Mesendoderm (in vitro differentiated cells): ENCODE measurements around the gene PTPRJ.

Source experiments
- DNase-seq: peaks from one replicate; pipeline ENCODE4 v3.0.0; 2013
- H2AK5ac ChIP-seq: 2 replicates; pipeline ENCODE4 v1.6.1; 2013; ENCODE audit warnings: low read length, inconsistent platforms
- H2BK120ac ChIP-seq: 2 replicates; pipeline ENCODE4 v1.6.1; 2013; ENCODE audit warnings: low read depth, mild to moderate bottlenecking, low read length, moderate library complexity, mixed read lengths
- H2BK15ac ChIP-seq: replicated peaks from 2 replicates; pipeline ENCODE4 v1.6.1; 2013; ENCODE audit warnings: low read depth, mild to moderate bottlenecking, moderate library complexity
- H2BK5ac ChIP-seq: 2 replicates; pipeline ENCODE4 v1.6.1; 2013; ENCODE audit warnings: low read length, inconsistent platforms
- H3K18ac ChIP-seq: 2 replicates; pipeline ENCODE4 v1.6.1; 2013; ENCODE audit warnings: mild to moderate bottlenecking, low read length, mixed read lengths
- H3K23ac ChIP-seq: one replicate; pipeline ENCODE4 v1.6.1; 2013; ENCODE audit warnings: low read length
- H3K27ac ChIP-seq: 2 replicates; pipeline ENCODE4 v1.5.1; 2013; ENCODE audit warnings: low read depth, mild to moderate bottlenecking, inconsistent platforms, low read length, moderate library complexity
- H3K27me3 ChIP-seq: 2 replicates; pipeline ENCODE4 v1.6.1; 2013; ENCODE audit warnings: low read length, control low read depth, mild to moderate bottlenecking, inconsistent platforms; ENCODE audit not compliant: insufficient read depth, poor library complexity
- H3K36me3 ChIP-seq: 2 replicates; pipeline ENCODE4 v1.6.1; 2013; ENCODE audit warnings: low read length, inconsistent platforms; ENCODE audit not compliant: control insufficient read depth, insufficient read depth
- H3K4ac ChIP-seq: one replicate; pipeline ENCODE4 v1.6.1; 2013; ENCODE audit warnings: low read depth, mild to moderate bottlenecking, low read length, moderate library complexity
- H3K4me1 ChIP-seq: 2 replicates; pipeline ENCODE4 v1.6.1; 2013; ENCODE audit warnings: low read depth, low read length, inconsistent platforms; ENCODE audit not compliant: control insufficient read depth
- H3K4me2 ChIP-seq: 2 replicates; pipeline ENCODE4 v1.6.1; 2013; ENCODE audit warnings: low read length
- H3K4me3 ChIP-seq: 2 replicates; pipeline ENCODE4 v1.5.1; 2013; ENCODE audit warnings: mild to moderate bottlenecking, low read length
- H3K56ac ChIP-seq: one replicate; pipeline ENCODE4 v1.6.1; 2013; ENCODE audit warnings: low read length
- H3K79me1 ChIP-seq: 2 replicates; pipeline ENCODE4 v1.6.1; 2013; ENCODE audit warnings: low read length, inconsistent platforms
- H3K79me2 ChIP-seq: 2 replicates; pipeline ENCODE4 v1.6.1; 2013; ENCODE audit warnings: mild to moderate bottlenecking, low read length; ENCODE audit not compliant: control insufficient read depth, insufficient read depth
- H3K9ac ChIP-seq: 2 replicates; pipeline ENCODE4 v1.6.1; 2013; ENCODE audit warnings: low read length, inconsistent platforms
- H4K5ac ChIP-seq: one replicate; pipeline ENCODE4 v1.6.1; 2013; ENCODE audit warnings: low read length
- H4K8ac ChIP-seq: one replicate; pipeline ENCODE4 v1.6.1; 2013; ENCODE audit warnings: low read depth, mild to moderate bottlenecking, control low read depth, low read length, moderate library complexity
- WGBS: extraction: QIAGEN DNeasy Blood & Tissue Kit; methylation state at CpG from one replicate; pipeline ENCODE4 v1.1.7; 2013; ENCODE audit warnings: low lambda C conversion rate, missing lambda C conversion rate; ENCODE audit not compliant: insufficient coverage; ENCODE audit errors: extremely low coverage; 5-methylcytosine and 5-hydroxymethylcytosine counted together

PTPRJ gene

GRCh38 chr11:48005136-48005535 is 24.8 kb downstream of the PTPRJ start:
- Histone ChIP-seq H3K4me3 (no peak overlapping the region), H3K18ac (no peak overlapping the region), H4K8ac (no peak overlapping the region), H3K9ac (no peak overlapping the region), H3K56ac (no peak overlapping the region), H2BK5ac (no peak overlapping the region), H3K79me1 (peaks cover 20% of the 10 kb centered on the region), H2AK5ac (no peak overlapping the region), H3K27ac (no peak overlapping the region), H3K4ac (no peak overlapping the region), H3K79me2 (peaks cover 16% of the 10 kb centered on the region), H3K23ac (no peak overlapping the region), H4K5ac (no peak overlapping the region), H3K27me3 (no peaks in the 10 kb centered on the region), H2BK15ac (no peak overlapping the region), H3K4me2 (no peak overlapping the region), H3K36me3 (no peaks in the 10 kb centered on the region), H2BK120ac (no peak overlapping the region), H3K4me1 (peaks cover 10% of the 10 kb centered on the region)
- WGBS = no CpG with 5 or more reads among the region's 4 CpGs
- no peak for DNase-seq

DNA sequence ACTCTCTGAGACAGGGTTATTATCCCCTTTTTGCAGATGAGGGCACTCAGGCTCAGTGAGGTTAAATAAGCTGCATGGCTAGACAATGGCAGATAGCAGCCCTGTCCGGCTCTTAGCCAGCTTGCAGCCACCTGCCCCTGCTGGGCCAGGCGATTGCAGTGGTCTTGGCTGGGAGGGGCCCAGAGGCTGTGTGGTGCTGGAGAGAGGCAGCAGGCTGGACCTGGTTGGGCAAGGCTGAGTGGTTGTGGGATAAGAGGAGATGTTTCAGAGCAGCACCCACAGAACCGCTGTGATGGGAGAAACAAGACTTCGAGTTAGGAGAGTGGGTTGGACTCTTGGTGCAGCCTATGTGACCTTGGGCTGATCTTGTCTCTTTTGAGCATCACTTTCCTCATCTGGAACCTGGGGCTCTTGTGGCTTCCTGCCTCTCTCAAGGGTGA is 25.5 kb downstream of the PTPRJ start:
- no peaks in the 10 kb centered on the region for H3K36me3 ChIP-seq
- no peak overlapping the region for H3K27ac ChIP-seq
- peaks cover 10% of the 10 kb centered on the region for H3K4me1 ChIP-seq
- H3K23ac ChIP-seq = no peak overlapping the region
- no peak overlapping the region for H2AK5ac ChIP-seq
- no peak overlapping the region for H3K9ac ChIP-seq
- H2BK120ac ChIP-seq = no peak overlapping the region
- no peaks in the 10 kb centered on the region for H3K27me3 ChIP-seq
- no peak overlapping the region for H3K4me2 ChIP-seq
- no peak overlapping the region for H3K4me3 ChIP-seq
- no peak overlapping the region for H3K4ac ChIP-seq
- no peak overlapping the region for H3K56ac ChIP-seq
- H4K5ac ChIP-seq = no peak overlapping the region
- H3K18ac ChIP-seq = no peak overlapping the region
- H2BK15ac ChIP-seq = no peak overlapping the region
- DNase-seq = no peak
- no CpG with 5 or more reads among the region's 4 CpGs for WGBS
- peaks cover 16% of the 10 kb centered on the region for H3K79me2 ChIP-seq
- H2BK5ac ChIP-seq = no peak overlapping the region
- no peak overlapping the region for H4K8ac ChIP-seq
- peaks cover 21% of the 10 kb centered on the region for H3K79me1 ChIP-seq

- H4K8ac ChIP-seq = no peak overlapping the region
- H2BK15ac ChIP-seq = no peak overlapping the region
- H2BK120ac ChIP-seq = no peak overlapping the region
- peak overlapping the region; percentile 5 for H3K56ac ChIP-seq
- no peak overlapping the region for H3K4me2 ChIP-seq
- no peak overlapping the region for H3K9ac ChIP-seq
- no peak overlapping the region for H3K23ac ChIP-seq
- peaks cover 21% of the 10 kb centered on the region for H3K79me1 ChIP-seq
- no peak overlapping the region for H3K4ac ChIP-seq
- no peaks in the 10 kb centered on the region for H3K36me3 ChIP-seq
- no peak for DNase-seq
- no peaks in the 10 kb centered on the region for H3K27me3 ChIP-seq
- no peak overlapping the region for H2AK5ac ChIP-seq
- H4K5ac ChIP-seq = no peak overlapping the region
- WGBS = no CpG with 5 or more reads among the region's 5 CpGs
- H3K27ac ChIP-seq = no peak overlapping the region
- H3K18ac ChIP-seq = no peak overlapping the region
- H2BK5ac ChIP-seq = no peak overlapping the region
- peaks cover 16% of the 10 kb centered on the region for H3K79me2 ChIP-seq
- H3K4me1 ChIP-seq = peaks cover 10% of the 10 kb centered on the region
- H3K4me3 ChIP-seq = no peak overlapping the region
These were observed 26.1 kb downstream of the PTPRJ start for GRCh38 chr11:48006301-48006992.

- peak overlapping the region; percentile 5 for H3K56ac ChIP-seq
- DNase-seq = no peak
- no peak overlapping the region for H3K9ac ChIP-seq
- H3K18ac ChIP-seq = no peak overlapping the region
- peaks cover 19% of the 10 kb centered on the region for H3K79me2 ChIP-seq
- peaks cover 10% of the 10 kb centered on the region for H3K4me1 ChIP-seq
- H3K4ac ChIP-seq = no peak overlapping the region
- H3K27me3 ChIP-seq = no peaks in the 10 kb centered on the region
- no peak overlapping the region for H4K5ac ChIP-seq
- peaks cover 25% of the 10 kb centered on the region for H3K79me1 ChIP-seq
- H3K4me2 ChIP-seq = no peak overlapping the region
- H2AK5ac ChIP-seq = no peak overlapping the region
- no peak overlapping the region for H4K8ac ChIP-seq
- H3K23ac ChIP-seq = no peak overlapping the region
- H2BK120ac ChIP-seq = no peak overlapping the region
- H3K4me3 ChIP-seq = no peak overlapping the region
- no peaks in the 10 kb centered on the region for H3K36me3 ChIP-seq
- H2BK5ac ChIP-seq = no peak overlapping the region
- H3K27ac ChIP-seq = no peak overlapping the region
- no CpG with 5 or more reads among the region's 6 CpGs for WGBS
- H2BK15ac ChIP-seq = no peak overlapping the region
These were observed 27.3 kb downstream of the PTPRJ start for GRCh38 chr11:48007677-48008076.

GRCh38 chr11:48008951-48009270 is 28.6 kb downstream of the PTPRJ start:
- Histone ChIP-seq H3K79me1 (peaks cover 26% of the 10 kb centered on the region), H3K27me3 (no peaks in the 10 kb centered on the region), H3K79me2 (peaks cover 21% of the 10 kb centered on the region), H3K4me1 (peaks cover 9% of the 10 kb centered on the region), H2BK15ac (no peak overlapping the region), H2BK5ac (no peak overlapping the region), H4K5ac (no peak overlapping the region), H4K8ac (no peak overlapping the region), H2AK5ac (no peak overlapping the region), H2BK120ac (no peak overlapping the region), H3K4me2 (no peak overlapping the region), H3K36me3 (no peaks in the 10 kb centered on the region), H3K23ac (no peak overlapping the region), H3K56ac (no peak overlapping the region), H3K18ac (no peak overlapping the region), H3K4me3 (no peak overlapping the region), H3K27ac (no peak overlapping the region), H3K9ac (no peak overlapping the region), H3K4ac (no peak overlapping the region)
- WGBS = no CpG with 5 or more reads among the region's 4 CpGs
- DNase-seq = peak; percentile 84
